A673 (cell line): Measurements from ENCODE around the gene RALA. TPM values are rescaled to one million over a fixed set of nuclear protein-coding genes. Genes with fewer than 3 reads are reported as not detected.

Experiments used
- Bru-seq: library from RNA; stranded (reverse); fragments of 400-500 nt; gene quantifications from one replicate; lab custom pipeline; 2021; lab: Mats Ljungman, UMichigan
- BruChase-seq, 2 experiments: library from RNA; stranded (reverse); fragments of 400-500 nt; gene quantifications; one replicate each; lab custom pipeline; 2021; lab: Mats Ljungman, UMichigan
- BruUV-seq: library from RNA; stranded (reverse); fragments of 400-500 nt; replicated peaks from 2 replicates; lab custom pipeline; 2021; lab: Mats Ljungman, UMichigan
- CTCF ChIA-PET: fragments of 300-600 bp; sonication (Branson Sonifier 250); formaldehyde crosslinking; loops from one replicate; lab custom pipeline; 2022; ENCODE audit warnings: antibody characterized with exemption; lab: Charles Lee
- POLR2A ChIA-PET: fragments of 300-600 bp; sonication (Branson Sonifier 250); formaldehyde crosslinking; loops from one replicate; lab custom pipeline; 2022; ENCODE audit warnings: antibody characterized with exemption; ENCODE audit not compliant: low non-redundant PET; lab: Charles Lee
- DNase-seq: peaks from one replicate; pipeline ENCODE4 v3.0.0-alpha.2; 2015; ENCODE audit warnings: low spot score
- H3K27ac ChIP-seq: fragments of 200-600 bp; sonication (generic); 2 replicates; pipeline ENCODE4 v1.5.1; 2016; ENCODE audit warnings: mixed run types, low read depth, mild to moderate bottlenecking, mixed read lengths, antibody characterized with exemption, low read length; ENCODE audit not compliant: poor library complexity, severe bottlenecking
- H3K27me3 ChIP-seq: fragments of 200-600 bp; sonication (generic); replicated peaks from 2 replicates; pipeline ENCODE4 v1.6.1; 2017; ENCODE audit warnings: mixed run types, low read depth, mild to moderate bottlenecking, mixed read lengths, antibody characterized with exemption, low read length; ENCODE audit not compliant: insufficient read depth, poor library complexity
- H3K36me3 ChIP-seq: fragments of 200-600 bp; sonication (generic); 2 replicates; pipeline ENCODE4 v1.6.1; 2016; ENCODE audit warnings: mixed run types, mild to moderate bottlenecking, mixed read lengths, antibody characterized with exemption, low read length; ENCODE audit not compliant: insufficient read depth, poor library complexity, severe bottlenecking
- H3K4me1 ChIP-seq: fragments of 200-600 bp; sonication (generic); 2 replicates; pipeline ENCODE4 v1.6.1; 2017; ENCODE audit warnings: mixed run types, mild to moderate bottlenecking, mixed read lengths, antibody characterized with exemption, low read length; ENCODE audit not compliant: insufficient read depth, poor library complexity, severe bottlenecking
- H3K4me3 ChIP-seq: fragments of 200-600 bp; sonication (generic); 2 replicates; pipeline ENCODE4 v1.5.1; 2016; ENCODE audit warnings: low read depth, mixed run types, mild to moderate bottlenecking, mixed read lengths, low read length; ENCODE audit not compliant: poor library complexity, severe bottlenecking
- H3K9me3 ChIP-seq: fragments of 200-600 bp; sonication (generic); 2 replicates; pipeline ENCODE4 v1.6.1; 2016; ENCODE audit warnings: mixed run types, low read depth, mild to moderate bottlenecking, mixed read lengths, antibody characterized with exemption, low read length; ENCODE audit not compliant: poor library complexity, severe bottlenecking
- EZH2 ChIP-seq: fragments of 200-600 bp; sonication (generic); IDR thresholded peaks from 2 replicates; pipeline ENCODE4 v1.6.1; 2017; ENCODE audit warnings: borderline replicate concordance, low read depth, mild to moderate bottlenecking, mixed read lengths, antibody characterized with exemption, low read length; ENCODE audit not compliant: poor library complexity, severe bottlenecking
- intact Hi-C: fragments of 100-400 bp; cut with micrococcal nuclease; formaldehyde crosslinking; loops from one replicate; pipeline ENCODE4 v1.10.0; 2022; ENCODE audit not compliant: unreplicated experiment
- long read RNA-seq: library from polyadenylated mRNA; stranded (forward); transcript quantifications from one replicate; pipeline ENCODE4 v2.0.0, GENCODE V29; 2022
- total RNA-seq: library from RNA; stranded (reverse); gene quantifications from 2 replicates; pipeline ENCODE4 v1.2.3, GENCODE V29; 2021
- TF ChIP-seq, protein P1 (sequence below): fragments of 300-800, 200-600 bp; sonication (generic); conservative IDR thresholded peaks from 2 replicates; pipeline ENCODE4 v1.5.1; 2017; ENCODE audit warnings: low read depth, mild to moderate bottlenecking, antibody characterized with exemption, low read length, moderate library complexity, mixed read lengths

The RALA gene
- total RNA-seq (33.9 and 36.3 TPM in 2 replicates), Bru-seq, nascent RNA (percentile 82 among the genes with signal in this experiment), BruChase-seq, experiment 1, labeled RNA remaining after a 2-hour chase (percentile 78 among the genes with signal in this experiment), BruChase-seq, experiment 2, labeled RNA remaining after a 6-hour chase (percentile 81 among the genes with signal in this experiment)
- long read RNA-seq, transcript RALA-201 (5 exons, 2,880 nt) = major isoform, 41 of 59 reads
- long read RNA-seq, partial matches to known transcripts = 4 of 59 reads
- long read RNA-seq, other reads (novel, unspliced or antisense) = 12 of 59 reads

- Histone ChIP-seq H3K27me3 (no peaks in the 10 kb centered on the region), H3K27ac (peak within 1 kb of the TSS; percentile 98), H3K9me3 (no peaks in the 10 kb centered on the region), H3K36me3 (peaks cover 5% of the 10 kb centered on the region), H3K4me1 (peaks cover 22% of the 10 kb centered on the region), H3K4me3 (peak within 1 kb of the TSS; percentile 94)
- no TSS peak for BruUV-seq
- TF ChIP-seq, protein P1, sequence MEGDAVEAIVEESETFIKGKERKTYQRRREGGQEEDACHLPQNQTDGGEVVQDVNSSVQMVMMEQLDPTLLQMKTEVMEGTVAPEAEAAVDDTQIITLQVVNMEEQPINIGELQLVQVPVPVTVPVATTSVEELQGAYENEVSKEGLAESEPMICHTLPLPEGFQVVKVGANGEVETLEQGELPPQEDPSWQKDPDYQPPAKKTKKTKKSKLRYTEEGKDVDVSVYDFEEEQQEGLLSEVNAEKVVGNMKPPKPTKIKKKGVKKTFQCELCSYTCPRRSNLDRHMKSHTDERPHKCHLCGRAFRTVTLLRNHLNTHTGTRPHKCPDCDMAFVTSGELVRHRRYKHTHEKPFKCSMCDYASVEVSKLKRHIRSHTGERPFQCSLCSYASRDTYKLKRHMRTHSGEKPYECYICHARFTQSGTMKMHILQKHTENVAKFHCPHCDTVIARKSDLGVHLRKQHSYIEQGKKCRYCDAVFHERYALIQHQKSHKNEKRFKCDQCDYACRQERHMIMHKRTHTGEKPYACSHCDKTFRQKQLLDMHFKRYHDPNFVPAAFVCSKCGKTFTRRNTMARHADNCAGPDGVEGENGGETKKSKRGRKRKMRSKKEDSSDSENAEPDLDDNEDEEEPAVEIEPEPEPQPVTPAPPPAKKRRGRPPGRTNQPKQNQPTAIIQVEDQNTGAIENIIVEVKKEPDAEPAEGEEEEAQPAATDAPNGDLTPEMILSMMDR = no peak
- no peak for TF ChIP-seq EZH2
- DNase-seq = peak; percentile 95
- intact Hi-C loops = loop anchor here (1.0 kb wide), 1 partner anchor 14 kb away; no protein-coding TSS in a partner anchor
- ChIA-PET POLR2A (interaction anchor here (0.5 kb wide), 1 partner anchor 397 kb away, joined by 3 read pairs; no protein-coding TSS in a partner anchor), CTCF (interaction anchor here (0.5 to 1.2 kb wide), 2 partner anchors 43 to 44 kb away, joined by 4 to 5 read pairs; no protein-coding TSS in a partner anchor)
Measured at GRCh38 chr7:39623047-39623731, at the start of gene RALA. Gene RALA, plus strand, starts transcription at chr7:39623572. Its CDS starts 63,096 bp downstream, at chr7:39686668.

- intact Hi-C loops = no loop called here
- Histone ChIP-seq H3K9me3 (no peaks in the 10 kb centered on the region), H3K36me3 (peaks cover 24% of the 10 kb centered on the region), H3K27me3 (no peaks in the 10 kb centered on the region), H3K4me1 (no peaks in the 10 kb centered on the region), H3K4me3 (no peak overlapping the region), H3K27ac (no peak overlapping the region)
- no peak for DNase-seq
- TF ChIP-seq, protein P1 = no peak
- TF ChIP-seq EZH2 = no peak
- no TSS peak for BruUV-seq
- POLR2A ChIA-PET = no interaction called here
- CTCF ChIA-PET = no interaction called here
Measured at GRCh38 chr7:39574673-39575349, 48.6 kb upstream of the RALA start.

GRCh38 chr7:39577229-39577874 is 46.0 kb upstream of the RALA start:
- H3K36me3 ChIP-seq = peaks cover 4% of the 10 kb centered on the region
- no peak overlapping the region for H3K4me3 ChIP-seq
- no TSS peak for BruUV-seq
- intact Hi-C loops = no loop called here
- TF ChIP-seq EZH2 = no peak
- TF ChIP-seq, protein P1 = no peak
- H3K27ac ChIP-seq = no peak overlapping the region
- H3K4me1 ChIP-seq = no peaks in the 10 kb centered on the region
- ChIA-PET CTCF (no interaction called here), POLR2A (no interaction called here)
- no peaks in the 10 kb centered on the region for H3K9me3 ChIP-seq
- no peak for DNase-seq
- H3K27me3 ChIP-seq = no peaks in the 10 kb centered on the region
